B cell (primary cell): ENCODE measurements around the gene UNC5B. TPM values are rescaled to one million over a fixed set of nuclear protein-coding genes. Genes with fewer than 3 reads are reported as not detected.

Source experiments
- ATAC-seq: fragments of 200-7000 bp; cut with Tn5 transposase; one replicate; pipeline ENCODE4 v1.10.0; 2021; ENCODE audit warnings: low read depth, mild to moderate bottlenecking, moderate number of reproducible peaks, moderate library complexity
- CTCF ChIA-PET: fragments of 350-600 bp; sonication (Branson Sonifier 250); formaldehyde crosslinking; loops from one replicate; lab custom pipeline; 2021; ENCODE audit warnings: antibody characterized with exemption, inconsistent platforms; lab: Charles Lee
- POLR2A ChIA-PET: fragments of 350-600 bp; sonication (Branson Sonifier 250); formaldehyde crosslinking; loops from one replicate; lab custom pipeline; 2021; ENCODE audit warnings: antibody characterized with exemption; lab: Charles Lee
- DNase-seq: peaks from one replicate; pipeline ENCODE4 v3.0.0; 2013
- H2AFZ ChIP-seq: 2 replicates; pipeline ENCODE4 v1.6.1; 2012; ENCODE audit warnings: mild to moderate bottlenecking, low read depth, low read length; ENCODE audit not compliant: insufficient read depth, poor library complexity, severe bottlenecking
- H3K27ac ChIP-seq, 2 donors: 1 replicate in 1 of 2; 2 replicates in 1 of 2; pipeline ENCODE4 v1.5.1; 2012 to 2013; ENCODE audit warnings: low read length in 2 of 2, mild to moderate bottlenecking in 2 of 2, moderate library complexity in 1 of 2
- H3K27me3 ChIP-seq, 4 experiments: fragments of 200-600 bp in 1 of 4; sonication (generic) in 1 of 4; replicated peaks in 1 of 4; 1 replicate in 2 of 4; 2 replicates in 2 of 4; pipeline versions ENCODE4 v1.6.1 to v1.7.0; 2013 to 2016; ENCODE audit warnings: low read length in 3 of 4, mild to moderate bottlenecking in 2 of 4, mixed read lengths in 1 of 4, moderate library complexity in 1 of 4; ENCODE audit not compliant: insufficient read depth in 4 of 4, control insufficient read depth in 3 of 4; ENCODE audit errors: control extremely low read depth in 1 of 4
- H3K36me3 ChIP-seq, 2 experiments: replicated peaks in 1 of 2; 1 replicate in 1 of 2; 2 replicates in 1 of 2; pipeline versions ENCODE4 v1.6.1 to v1.7.1; 2013; ENCODE audit warnings: low read length in 1 of 2; ENCODE audit not compliant: insufficient read depth in 2 of 2, control insufficient read depth in 1 of 2; ENCODE audit errors: control extremely low read depth in 1 of 2, extremely low read depth in 1 of 2
- H3K4me1 ChIP-seq, 2 donors: fragments of 200-600 bp in 1 of 2; sonication (generic) in 1 of 2; 1 replicate in 1 of 2; 2 replicates in 1 of 2; pipeline versions ENCODE4 v1.5.1 to v1.6.1; 2013 to 2017; ENCODE audit warnings: low read length in 2 of 2; ENCODE audit not compliant: control insufficient read depth in 2 of 2, insufficient read depth in 2 of 2
- H3K4me2 ChIP-seq: replicated peaks from 2 replicates; pipeline ENCODE3; 2012; ENCODE audit warnings: mild to moderate bottlenecking, low read depth, low read length; ENCODE audit not compliant: poor library complexity, severe bottlenecking
- H3K4me3 ChIP-seq, 5 experiments: fragments of 200-600 bp in 1 of 5; sonication (generic) in 1 of 5; 1 replicate in 3 of 5; 2 replicates in 2 of 5; pipeline versions ENCODE4 v1.5.1 to v1.7.0; 2011 to 2016; ENCODE audit warnings: low read length in 4 of 5, mild to moderate bottlenecking in 4 of 5, low read depth in 2 of 5, control low read depth in 1 of 5, moderate library complexity in 1 of 5; ENCODE audit not compliant: insufficient read depth in 1 of 5; ENCODE audit errors: control extremely low read depth in 1 of 5, extremely low read depth in 1 of 5
- H3K79me2 ChIP-seq: fragments of 200-600 bp; sonication (generic); one replicate; pipeline ENCODE4 v1.6.0; 2016; ENCODE audit warnings: low read length; ENCODE audit not compliant: control insufficient read depth, insufficient read depth
- H3K9ac ChIP-seq: fragments of 200-600 bp; sonication (generic); 2 replicates; pipeline ENCODE4 v1.6.1; 2017; ENCODE audit warnings: mild to moderate bottlenecking, low read length, moderate library complexity
- H3K9me3 ChIP-seq, 3 donors: one replicate each; pipeline versions ENCODE4 v1.6.1 to v1.7.1; 2013; ENCODE audit warnings: low read length in 2 of 3; ENCODE audit not compliant: control insufficient read depth in 2 of 3, insufficient read depth in 1 of 3; ENCODE audit errors: control extremely low read depth in 1 of 3
- H4K20me1 ChIP-seq: 2 replicates; pipeline ENCODE4 v1.6.0; 2012; ENCODE audit warnings: mild to moderate bottlenecking, low read length; ENCODE audit not compliant: insufficient read depth, control insufficient read depth, poor library complexity, severe bottlenecking
- H3K27ac Mint-ChIP-seq: one replicate; pipeline ENCODE4 v1.8.0; 2021; ENCODE audit warnings: mixed read lengths
- H3K27me3 Mint-ChIP-seq: one replicate; pipeline ENCODE4 v1.8.0; 2021; ENCODE audit warnings: mixed read lengths
- H3K4me1 Mint-ChIP-seq: one replicate; pipeline ENCODE4 v1.8.0; 2021; ENCODE audit warnings: mixed read lengths
- H3K4me3 Mint-ChIP-seq: one replicate; pipeline ENCODE4 v1.8.0; 2021; ENCODE audit warnings: mixed read lengths
- H3K9me3 Mint-ChIP-seq: one replicate; pipeline ENCODE4 v1.8.0; 2022; ENCODE audit warnings: mixed read lengths; ENCODE audit not compliant: insufficient read depth
- EZH2 ChIP-seq: IDR thresholded peaks from 2 replicates; pipeline ENCODE4 v1.6.1; 2012; ENCODE audit warnings: borderline replicate concordance, low read depth, mild to moderate bottlenecking, moderate library complexity, low read length; ENCODE audit not compliant: insufficient read depth, poor library complexity, severe bottlenecking
- WGBS: methylation state at CpG from one replicate; pipeline ENCODE4 v1.1.5; 2013; ENCODE audit warnings: missing lambda C conversion rate; ENCODE audit not compliant: insufficient coverage; 5-methylcytosine and 5-hydroxymethylcytosine counted together
- intact Hi-C: fragments of 100-400 bp; cut with micrococcal nuclease; formaldehyde crosslinking; loops from one replicate; pipeline ENCODE4 v1.10.0; 2022
- polyA minus RNA-seq: library from RNA; depleted of rRNA, polyadenylated mRNA; stranded (reverse); fragments of >200 nt; gene quantifications from 2 replicates; pipeline ENCODE4 v1.2.3, GENCODE V29; 2012
- polyA plus RNA-seq: library from polyadenylated mRNA; depleted of rRNA; stranded (reverse); fragments of >200 nt; gene quantifications from 2 replicates; pipeline ENCODE4 v1.2.3, GENCODE V29; 2012
- total RNA-seq, 2 donors: library from RNA; stranded (reverse); fragments of 120-200 nt in 1 of 2; gene quantifications; 1 replicate in 1 of 2; 2 replicates in 1 of 2; pipeline versions ENCODE4 v1.2.3 to v1.2.4, GENCODE V29; 2013 to 2022
- TF ChIP-seq, protein P1 (sequence below): fragments of 200-600 bp; IDR thresholded peaks from one replicate; pipeline ENCODE4 v1.8.0; 2022; ENCODE audit warnings: antibody characterized with exemption, mild to moderate bottlenecking

Gene UNC5B
- total RNA-seq (not detected in 2 replicates), polyA plus RNA-seq (not detected in 2 replicates), polyA minus RNA-seq (under 0.01 TPM in 1 of 2 replicates, not detected in the other)
- 0.12 TPM for total RNA-seq (2013)

DNA sequence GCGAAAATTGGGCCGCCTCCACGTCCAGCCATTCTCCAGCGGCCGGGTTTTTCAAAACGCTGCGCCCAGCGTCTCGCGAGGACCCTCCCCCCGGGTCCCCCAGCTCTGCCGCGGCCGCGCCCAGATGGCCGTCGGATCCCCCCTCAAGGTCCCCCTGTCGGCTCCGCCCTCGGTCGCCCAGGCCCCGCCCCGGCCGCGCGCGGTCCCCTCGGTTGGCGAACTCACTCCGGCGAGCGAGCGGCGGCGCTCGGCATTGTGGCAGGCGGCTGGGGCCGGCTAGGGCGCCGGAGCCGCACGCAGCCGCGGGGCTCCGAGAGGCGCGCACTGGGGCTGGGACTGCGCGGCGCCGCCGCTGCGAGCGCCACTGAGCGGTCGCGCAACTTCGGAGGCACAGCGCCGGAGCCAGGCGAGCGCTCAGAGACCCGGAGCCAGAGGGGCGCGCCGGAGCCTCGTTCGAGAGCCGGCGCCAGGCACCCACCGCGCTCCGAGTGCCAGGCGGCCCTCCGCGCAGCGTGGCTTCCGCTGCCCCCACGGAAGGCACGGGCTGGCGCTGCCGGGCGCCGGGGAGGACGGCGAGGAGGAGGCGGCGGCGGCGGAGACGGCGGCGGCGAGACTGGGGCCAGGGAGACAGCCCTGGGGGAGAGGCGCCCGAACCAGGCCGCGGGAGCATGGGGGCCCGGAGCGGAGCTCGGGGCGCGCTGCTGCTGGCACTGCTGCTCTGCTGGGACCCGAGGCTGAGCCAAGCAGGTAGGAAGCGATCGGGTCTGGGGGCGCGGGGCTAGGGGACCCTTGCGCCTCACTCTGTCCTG lies at the start of gene UNC5B:
UNC5B (plus strand) TSS at position 253 of the 809 bp plus-strand sequence; CDS start at position 669, 416 bp downstream.
- Histone ChIP-seq H3K36me3 (no peaks in the 10 kb centered on the region), H3K9ac (peak within 1 kb of the TSS; percentile 45), H3K27me3 (peaks cover 0 to 73% (median 33%) of the 10 kb centered on the region in 4 experiments), H2AFZ (peak within 1 kb of the TSS; percentile 49), H3K27ac (no peak within 1 kb of the TSS), H4K20me1 (no peaks in the 10 kb centered on the region), H3K4me2 (peak within 1 kb of the TSS; percentile 77), H3K79me2 (no peaks in the 10 kb centered on the region), H3K9me3 (no peaks in the 10 kb centered on the region), H3K4me1 (peaks cover 15 to 23% of the 10 kb centered on the region in 2 donors), H3K4me3 (peak within 1 kb of the TSS in 3 of 5 experiments; percentile 27 to 46 (median 31))
- Mint-ChIP-seq H3K4me3 (peak within 1 kb of the TSS; percentile 78), H3K27ac (no peak within 1 kb of the TSS), H3K9me3 (no peaks in the 10 kb centered on the region), H3K27me3 (peaks cover 57% of the 10 kb centered on the region), H3K4me1 (peaks cover 17% of the 10 kb centered on the region)
- POLR2A ChIA-PET, result no interaction called here
- WGBS, result under 1% methylated on average over 109 of the region's 109 CpGs
- ATAC-seq, result peak; percentile 81
- DNase-seq, result peak; percentile 70
- TF ChIP-seq, protein P1, sequence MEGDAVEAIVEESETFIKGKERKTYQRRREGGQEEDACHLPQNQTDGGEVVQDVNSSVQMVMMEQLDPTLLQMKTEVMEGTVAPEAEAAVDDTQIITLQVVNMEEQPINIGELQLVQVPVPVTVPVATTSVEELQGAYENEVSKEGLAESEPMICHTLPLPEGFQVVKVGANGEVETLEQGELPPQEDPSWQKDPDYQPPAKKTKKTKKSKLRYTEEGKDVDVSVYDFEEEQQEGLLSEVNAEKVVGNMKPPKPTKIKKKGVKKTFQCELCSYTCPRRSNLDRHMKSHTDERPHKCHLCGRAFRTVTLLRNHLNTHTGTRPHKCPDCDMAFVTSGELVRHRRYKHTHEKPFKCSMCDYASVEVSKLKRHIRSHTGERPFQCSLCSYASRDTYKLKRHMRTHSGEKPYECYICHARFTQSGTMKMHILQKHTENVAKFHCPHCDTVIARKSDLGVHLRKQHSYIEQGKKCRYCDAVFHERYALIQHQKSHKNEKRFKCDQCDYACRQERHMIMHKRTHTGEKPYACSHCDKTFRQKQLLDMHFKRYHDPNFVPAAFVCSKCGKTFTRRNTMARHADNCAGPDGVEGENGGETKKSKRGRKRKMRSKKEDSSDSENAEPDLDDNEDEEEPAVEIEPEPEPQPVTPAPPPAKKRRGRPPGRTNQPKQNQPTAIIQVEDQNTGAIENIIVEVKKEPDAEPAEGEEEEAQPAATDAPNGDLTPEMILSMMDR, result no peak
- TF ChIP-seq EZH2, result no peak
- CTCF ChIA-PET, result no interaction called here
- intact Hi-C loops, result no loop called here

DNA sequence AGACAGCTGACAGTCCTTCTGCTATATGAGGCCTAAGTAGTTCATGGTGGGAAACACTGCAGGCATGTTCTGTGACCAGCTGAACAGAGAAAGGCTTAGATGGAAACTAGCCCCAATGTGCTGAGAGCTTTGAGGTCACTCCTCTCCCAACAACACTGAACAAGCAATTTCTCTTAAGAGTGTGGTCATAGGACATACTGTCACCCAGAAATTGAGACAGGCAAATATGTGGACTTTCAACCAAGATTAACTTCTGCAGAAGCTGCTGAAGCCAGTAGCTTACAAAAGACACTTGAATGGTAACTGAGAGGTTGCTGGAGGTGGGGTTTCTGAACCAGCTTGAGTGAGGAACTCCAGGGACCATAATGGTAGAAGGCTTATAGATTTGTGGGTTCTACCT lies 38.9 kb upstream of the UNC5B start:
- no peak for DNase-seq
- H3K9me3 Mint-ChIP-seq, result no peaks in the 10 kb centered on the region
- H3K9me3 ChIP-seq, result no peaks in the 10 kb centered on the region
- no peaks in the 10 kb centered on the region for H3K36me3 ChIP-seq
- peaks cover 4% of the 10 kb centered on the region for H3K27me3 Mint-ChIP-seq
- H2AFZ ChIP-seq, result no peak overlapping the region
- no peak for ATAC-seq
- peaks cover 0 to 3% (median 0%) of the 10 kb centered on the region in 4 experiments for H3K27me3 ChIP-seq
- intact Hi-C loops, result no loop called here
- H3K4me3 Mint-ChIP-seq, result no peak overlapping the region
- H3K79me2 ChIP-seq, result no peaks in the 10 kb centered on the region
- no peak overlapping the region for H3K4me3 ChIP-seq
- POLR2A ChIA-PET, result no interaction called here
- no peaks in the 10 kb centered on the region for H3K4me1 ChIP-seq
- no peaks in the 10 kb centered on the region for H3K4me1 Mint-ChIP-seq
- CTCF ChIA-PET, result interaction anchor here (1.2 kb wide), 1 partner anchor 10 kb away, joined by 3 read pairs; no protein-coding TSS in a partner anchor
- no peak overlapping the region for H3K9ac ChIP-seq
- no peak overlapping the region for H3K27ac Mint-ChIP-seq
- H3K27ac ChIP-seq, result no peak overlapping the region
- no peaks in the 10 kb centered on the region for H4K20me1 ChIP-seq
- TF ChIP-seq, protein P1, result no peak
- TF ChIP-seq EZH2, result no peak
- no peak overlapping the region for H3K4me2 ChIP-seq
